Measurements from ENCODE around the gene ZNF629. TPM values are rescaled to one million over a fixed set of nuclear protein-coding genes. Genes with fewer than 3 reads are reported as not detected.

The ZNF629 gene
- total and polyA plus RNA-seq, 10 donors: 1.3 to 13.9 (median 10.3) TPM

DNA sequence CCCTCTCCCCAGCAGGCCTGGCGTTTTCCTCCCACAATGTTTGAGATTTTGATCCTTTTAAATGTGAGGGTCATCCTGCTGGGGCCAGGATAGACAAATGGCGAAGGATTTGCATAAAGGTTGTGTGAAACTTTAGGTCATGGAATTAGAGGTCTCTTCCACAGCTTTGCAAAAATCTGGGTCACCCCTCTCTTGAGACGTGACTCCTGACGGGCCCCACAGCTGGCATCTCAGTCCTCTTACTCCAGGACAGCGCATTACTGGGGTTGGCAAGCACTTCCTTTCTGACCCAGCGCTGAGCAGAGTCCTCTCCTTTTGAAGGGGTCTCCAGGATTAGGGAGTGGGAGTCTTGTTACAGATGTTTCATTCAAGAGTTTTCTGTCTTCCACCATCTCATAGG, 7.4 kb downstream of the ZNF629 start:
- 72 to 89% (median 79%) methylated on average over 6 of the region's 6 CpGs for WGBS, 5 donors
- intact Hi-C loops (cut with DNase I; ENCODE audit: low total_unique reads): loop anchor here (10.0 kb wide), 1 partner anchor 55 kb away; no protein-coding TSS in a partner anchor
- no peak overlapping the region for H3K4me3 ChIP-seq
- no peaks in the 10 kb centered on the region for H3K9me3 ChIP-seq
- no peak for DNase-seq
- no peak for TF ChIP-seq POLR2AphosphoS5 (IDR thresholded peaks at IDR 0.05)
- no peak overlapping the region for H3K27ac ChIP-seq
- peaks cover 12 to 51% (median 27%) of the 10 kb centered on the region in 6 donors for H3K4me1 ChIP-seq
- H3K27me3 ChIP-seq (replicated peaks in 1 of 7): peaks cover 0 to 16% (median 0%) of the 10 kb centered on the region in 7 donors
- peaks cover 0 to 43% (median 24%) of the 10 kb centered on the region in 6 donors for H3K36me3 ChIP-seq

DNA sequence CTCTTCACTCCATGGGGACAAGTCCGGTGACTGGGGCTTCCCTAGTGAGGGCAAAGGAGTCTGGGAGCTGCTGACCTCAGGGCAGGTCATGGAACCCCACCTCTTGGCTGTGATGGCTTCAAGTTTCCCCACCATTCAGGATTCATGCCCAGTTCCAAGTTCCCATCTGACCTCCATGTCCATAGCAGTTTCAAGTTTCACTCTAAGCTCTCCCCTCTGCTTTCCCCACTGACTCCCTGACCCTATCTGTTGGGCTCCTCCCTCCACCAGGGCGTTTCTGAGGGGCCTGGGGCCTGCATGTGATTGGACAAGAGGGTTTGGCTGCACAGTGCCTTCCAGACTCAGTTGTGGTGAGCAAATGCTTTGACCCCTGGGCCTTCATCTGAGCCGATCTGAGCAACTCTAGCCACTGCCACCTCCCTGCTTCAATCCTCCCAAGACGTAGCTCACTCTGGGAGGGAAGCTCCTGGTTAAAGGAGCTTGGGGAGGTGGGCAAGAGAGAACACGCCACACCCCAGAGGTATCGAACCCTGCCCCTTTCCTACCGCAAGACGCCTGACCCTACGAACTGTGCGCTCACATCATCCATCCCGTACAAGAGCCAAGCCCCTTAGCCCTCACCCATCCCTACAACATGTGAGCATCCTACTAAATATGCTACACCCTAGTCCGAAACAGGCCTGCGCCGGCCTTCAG, 8.3 kb downstream of the ZNF629 start:
- Histone ChIP-seq H3K27me3 (replicated peaks in 1 of 7) (peaks cover 0 to 16% (median 0%) of the 10 kb centered on the region in 7 donors), H3K27ac (peak overlapping the region in 2 of 8 donors; percentile 1 to 18), H3K9me3 (no peaks in the 10 kb centered on the region), H3K4me3 (no peak overlapping the region), H3K36me3 (peaks cover 0 to 43% (median 31%) of the 10 kb centered on the region in 6 donors), H3K4me1 (peaks cover 12 to 55% (median 32%) of the 10 kb centered on the region in 6 donors)
- DNase-seq: no peak
- TF ChIP-seq, protein P1, sequence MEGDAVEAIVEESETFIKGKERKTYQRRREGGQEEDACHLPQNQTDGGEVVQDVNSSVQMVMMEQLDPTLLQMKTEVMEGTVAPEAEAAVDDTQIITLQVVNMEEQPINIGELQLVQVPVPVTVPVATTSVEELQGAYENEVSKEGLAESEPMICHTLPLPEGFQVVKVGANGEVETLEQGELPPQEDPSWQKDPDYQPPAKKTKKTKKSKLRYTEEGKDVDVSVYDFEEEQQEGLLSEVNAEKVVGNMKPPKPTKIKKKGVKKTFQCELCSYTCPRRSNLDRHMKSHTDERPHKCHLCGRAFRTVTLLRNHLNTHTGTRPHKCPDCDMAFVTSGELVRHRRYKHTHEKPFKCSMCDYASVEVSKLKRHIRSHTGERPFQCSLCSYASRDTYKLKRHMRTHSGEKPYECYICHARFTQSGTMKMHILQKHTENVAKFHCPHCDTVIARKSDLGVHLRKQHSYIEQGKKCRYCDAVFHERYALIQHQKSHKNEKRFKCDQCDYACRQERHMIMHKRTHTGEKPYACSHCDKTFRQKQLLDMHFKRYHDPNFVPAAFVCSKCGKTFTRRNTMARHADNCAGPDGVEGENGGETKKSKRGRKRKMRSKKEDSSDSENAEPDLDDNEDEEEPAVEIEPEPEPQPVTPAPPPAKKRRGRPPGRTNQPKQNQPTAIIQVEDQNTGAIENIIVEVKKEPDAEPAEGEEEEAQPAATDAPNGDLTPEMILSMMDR (IDR thresholded peaks at IDR 0.05 in 8 of 11, conservative IDR thresholded peaks at IDR 0.05 in 3 of 11): no peak
- peak in 2 of 3 donors; percentile 9 to 31 for TF ChIP-seq POLR2AphosphoS5 (IDR thresholded peaks at IDR 0.05)
- no peak for TF ChIP-seq POLR2A (IDR thresholded peaks at IDR 0.05)
- intact Hi-C loops (cut with DNase I; ENCODE audit: low total_unique reads): loop anchor here (10.0 kb wide), 1 partner anchor 54 kb away; no protein-coding TSS in a partner anchor
- WGBS, 5 donors: 81 to 90% (median 86%) methylated on average over 13 to 14 of the region's 14 CpGs

DNA sequence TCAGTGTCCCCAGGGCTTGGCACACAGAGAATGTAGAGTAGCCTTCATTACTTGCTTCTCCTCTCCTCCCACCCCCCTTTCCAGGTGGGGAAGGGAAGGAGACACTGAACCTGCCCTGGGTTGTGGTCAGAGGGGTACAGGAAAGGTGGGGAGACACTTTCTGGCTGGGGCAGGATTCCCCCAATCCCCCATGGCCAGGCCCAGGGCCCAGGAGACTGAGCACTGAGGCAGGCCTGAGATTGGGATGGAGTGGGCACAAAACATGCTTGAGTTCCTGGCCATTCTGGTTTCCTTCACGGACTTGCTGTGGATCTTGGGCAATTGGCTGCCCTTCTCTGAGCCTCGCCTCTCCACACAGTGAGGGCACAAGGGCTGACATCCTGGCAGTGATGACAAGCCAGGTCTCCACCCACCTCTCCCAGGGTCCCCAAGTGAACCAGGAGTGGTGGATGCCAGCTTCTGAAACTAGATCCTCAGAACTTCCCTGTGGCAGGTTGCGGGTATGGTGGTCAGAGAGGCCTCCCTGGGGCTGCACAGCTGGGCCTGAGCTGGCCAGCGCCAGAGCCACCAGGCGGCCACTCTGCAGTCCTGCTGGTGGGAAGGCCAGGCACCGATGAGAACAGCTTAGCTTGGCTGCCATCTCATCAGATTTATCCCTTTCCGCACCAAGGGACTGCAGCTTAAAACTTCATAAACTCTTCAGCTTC, 9.3 kb downstream of the ZNF629 start:
- Histone ChIP-seq H3K4me3 (no peak overlapping the region), H3K9me3 (no peaks in the 10 kb centered on the region), H3K4me1 (peaks cover 12 to 63% (median 32%) of the 10 kb centered on the region in 6 donors), H3K36me3 (peaks cover 0 to 43% (median 32%) of the 10 kb centered on the region in 6 donors), H3K27me3 (replicated peaks in 1 of 7) (peaks cover 0 to 16% (median 0%) of the 10 kb centered on the region in 7 donors), H3K27ac (peak overlapping the region in 3 of 8 donors; percentile 1 to 24 (median 18))
- WGBS, 5 donors: 74 to 90% (median 81%) methylated on average over 7 of the region's 7 CpGs
- TF ChIP-seq POLR2AphosphoS5 (IDR thresholded peaks at IDR 0.05) (peak in 1 of 3 donors; percentile 57), POLR2A (IDR thresholded peaks at IDR 0.05) (no peak)
- DNase-seq: no peak
- intact Hi-C loops (cut with DNase I; ENCODE audit: low total_unique reads): loop anchor here (10.0 kb wide), 1 partner anchor 53 kb away; no protein-coding TSS in a partner anchor

DNA sequence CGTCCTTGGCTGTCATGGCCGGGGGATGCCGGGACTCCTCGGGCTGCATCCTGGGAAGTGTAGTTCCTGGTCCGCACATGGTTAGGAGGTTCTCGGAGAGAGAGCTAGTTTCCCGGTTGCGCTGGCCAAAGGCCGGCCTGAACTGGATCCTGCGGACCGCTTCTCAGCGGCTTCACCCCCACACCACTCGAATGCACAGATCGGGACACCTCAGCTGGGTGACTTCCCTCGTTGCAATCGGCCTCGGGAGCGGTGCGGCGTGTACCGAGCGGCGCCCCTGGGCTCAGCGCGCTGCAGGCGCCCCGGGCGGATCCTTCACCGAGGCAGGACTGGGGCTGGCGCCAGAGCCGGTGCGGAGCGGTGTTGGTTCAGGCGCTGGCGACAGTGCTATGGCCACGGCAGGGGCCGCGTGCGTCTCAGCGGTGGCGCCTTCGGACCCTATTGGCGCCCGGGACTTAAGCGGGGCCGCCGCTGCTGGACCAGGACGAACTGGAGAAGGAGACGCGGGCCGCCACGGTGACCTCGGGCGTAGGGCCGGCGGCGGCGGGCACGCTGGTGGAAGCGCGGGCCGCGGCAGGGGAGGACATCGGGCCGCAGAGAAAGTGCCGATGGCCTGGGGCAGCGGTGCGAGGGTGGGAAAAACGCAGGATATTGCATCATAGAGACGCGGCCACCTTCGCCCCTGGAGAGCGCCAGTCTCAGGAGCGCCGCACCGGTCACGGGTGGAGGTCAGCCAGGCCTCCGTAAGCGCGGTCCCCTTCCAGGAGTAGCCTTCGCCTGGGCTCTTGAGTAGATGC, 11.4 kb downstream of the ZNF629 start:
- 0 to 1% (median 1%) methylated on average over 39 to 81 of the region's 81 CpGs for WGBS, 5 donors
- DNase-seq: peak; percentile 92
- H3K4me3 ChIP-seq: peak overlapping the region; percentile 48 to 84 (median 62)
- H3K36me3 ChIP-seq: peaks cover 0 to 43% (median 40%) of the 10 kb centered on the region in 6 donors
- no peaks in the 10 kb centered on the region for H3K9me3 ChIP-seq
- intact Hi-C loops (cut with DNase I; ENCODE audit: low total_unique reads): loop anchor here (10.0 kb wide), 1 partner anchor 51 kb away; no protein-coding TSS in a partner anchor
- H3K27me3 ChIP-seq (replicated peaks in 1 of 7): peaks cover 0 to 16% (median 0%) of the 10 kb centered on the region in 7 donors
- TF ChIP-seq, protein P1 (IDR thresholded peaks at IDR 0.05 in 8 of 11, conservative IDR thresholded peaks at IDR 0.05 in 3 of 11): no peak
- TF ChIP-seq POLR2AphosphoS5 (IDR thresholded peaks at IDR 0.05): peak; percentile 73 to 88 (median 83)
- H3K4me1 ChIP-seq: peaks cover 12 to 58% (median 32%) of the 10 kb centered on the region in 6 donors
- H3K27ac ChIP-seq: peak overlapping the region; percentile 39 to 86 (median 75)
